Measurements from ENCODE around the gene MXD3.
"Not testable (repeated sequence)": the region's sequence is repeated elsewhere in the genome, so short reads cannot be mapped to it uniquely, and the experiment has no call there.

- not testable (repeated sequence) for TF ChIP-seq EZH2 (IDR thresholded peaks at IDR 0.05; ENCODE audit: low read depth, unreplicated experiment); JUNB (IDR thresholded peaks at IDR 0.05; ENCODE audit: unreplicated experiment); REST (IDR thresholded peaks at IDR 0.05; ENCODE audit: unreplicated experiment); POLR2AphosphoS5 (IDR thresholded peaks at IDR 0.05; ENCODE audit: low read depth); CREB1 (CRISPR knock-in tag; IDR thresholded peaks at IDR 0.05; ENCODE audit: low read depth); EZH2phosphoT487 (IDR thresholded peaks at IDR 0.05; ENCODE audit: unreplicated experiment); ZNF114 (CRISPR knock-in tag; IDR thresholded peaks at IDR 0.05)
- TF ChIP-seq, protein P1, sequence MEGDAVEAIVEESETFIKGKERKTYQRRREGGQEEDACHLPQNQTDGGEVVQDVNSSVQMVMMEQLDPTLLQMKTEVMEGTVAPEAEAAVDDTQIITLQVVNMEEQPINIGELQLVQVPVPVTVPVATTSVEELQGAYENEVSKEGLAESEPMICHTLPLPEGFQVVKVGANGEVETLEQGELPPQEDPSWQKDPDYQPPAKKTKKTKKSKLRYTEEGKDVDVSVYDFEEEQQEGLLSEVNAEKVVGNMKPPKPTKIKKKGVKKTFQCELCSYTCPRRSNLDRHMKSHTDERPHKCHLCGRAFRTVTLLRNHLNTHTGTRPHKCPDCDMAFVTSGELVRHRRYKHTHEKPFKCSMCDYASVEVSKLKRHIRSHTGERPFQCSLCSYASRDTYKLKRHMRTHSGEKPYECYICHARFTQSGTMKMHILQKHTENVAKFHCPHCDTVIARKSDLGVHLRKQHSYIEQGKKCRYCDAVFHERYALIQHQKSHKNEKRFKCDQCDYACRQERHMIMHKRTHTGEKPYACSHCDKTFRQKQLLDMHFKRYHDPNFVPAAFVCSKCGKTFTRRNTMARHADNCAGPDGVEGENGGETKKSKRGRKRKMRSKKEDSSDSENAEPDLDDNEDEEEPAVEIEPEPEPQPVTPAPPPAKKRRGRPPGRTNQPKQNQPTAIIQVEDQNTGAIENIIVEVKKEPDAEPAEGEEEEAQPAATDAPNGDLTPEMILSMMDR (conservative IDR thresholded peaks at IDR 0.05; ENCODE audit: low read depth in 2 of 2) = not testable (repeated sequence)
These were observed 31.3 kb upstream of the MXD3 start for GRCh38 chr5:177343000-177343399.

Data from GM23338 (cell line).